Cardiac fibroblast (primary cell): ENCODE data around the gene IPO9.

Experiments used
- DNase-seq, 2 donors: peaks; one replicate each; pipeline versions ENCODE4 v3.0.0 to v3.0.0-alpha.2; 2010; ENCODE audit warnings: low read depth in 2 of 2
- H3K4me3 ChIP-seq, 2 donors: replicated peaks in 1 of 2; 1 replicate in 1 of 2; 2 replicates in 1 of 2; pipeline ENCODE4 v1.5.1; 2011; ENCODE audit warnings: low read depth in 2 of 2, low read length in 2 of 2, mild to moderate bottlenecking in 2 of 2, moderate library complexity in 1 of 2
- CTCF ChIP-seq: IDR thresholded peaks from one replicate; pipeline ENCODE4 v1.5.1; 2011; ENCODE audit warnings: low read depth, mild to moderate bottlenecking, low read length, inconsistent platforms

The IPO9 gene

GRCh38 chr1:201877877-201878401, 49.0 kb downstream of the IPO9 start:
- DNase-seq = peak; percentile 66 to 71
- TF ChIP-seq CTCF = peak; percentile 66
- H3K4me3 ChIP-seq = no peak overlapping the region

GRCh38 chr1:201880928-201881571, 52.1 kb downstream of the IPO9 start:
- DNase-seq = no peak
- no peak overlapping the region for H3K4me3 ChIP-seq
- TF ChIP-seq CTCF = no peak

- no peak for TF ChIP-seq CTCF
- no peak for DNase-seq
- H3K4me3 ChIP-seq = no peak overlapping the region
These were observed 52.7 kb downstream of the IPO9 start for GRCh38 chr1:201881617-201882016.

- peak; percentile 31 for TF ChIP-seq CTCF
- no peak overlapping the region for H3K4me3 ChIP-seq
- peak in 1 of 2 donors; percentile 77 for DNase-seq
These were observed 53.7 kb downstream of the IPO9 start for GRCh38 chr1:201882665-201883132.

GRCh38 chr1:201883266-201883665, 54.3 kb downstream of the IPO9 start:
- no peak overlapping the region for H3K4me3 ChIP-seq
- no peak for DNase-seq
- TF ChIP-seq CTCF = no peak

- DNase-seq = peak; percentile 53 to 70
- no peak for TF ChIP-seq CTCF
These were observed 54.8 kb downstream of the IPO9 start for GRCh38 chr1:201883786-201884185.

GRCh38 chr1:201884425-201884824, 55.5 kb downstream of the IPO9 start:
- no peak overlapping the region for H3K4me3 ChIP-seq
- no peak for DNase-seq
- TF ChIP-seq CTCF = no peak

More at GRCh38 chr1:201883786-201884185, 54.8 kb downstream of the IPO9 start:
- H3K4me3 ChIP-seq = no peak overlapping the region
